Astrocyte of the spinal cord (primary cell): Measurements from ENCODE around the gene OLAH.
A peak's percentile ranks its signal among the peaks of the same experiment; 100 is the strongest.

Source experiments
- DNase-seq: peaks from one replicate; pipeline ENCODE4 v3.0.0; 2011; ENCODE audit warnings: low read depth, low spot score
- H3K4me3 ChIP-seq: 2 replicates; pipeline ENCODE4 v1.5.1; 2011; ENCODE audit warnings: low read depth, mild to moderate bottlenecking, low read length, moderate library complexity
- in situ Hi-C: cut with HindIII; loops from 2 replicates; pipeline ENCODE4 v1.10.0; 2017; ENCODE audit warnings: low sequenced_read_pairs
- TF ChIP-seq, protein P1 (sequence below): IDR thresholded peaks from 2 replicates; pipeline ENCODE4 v1.5.1; 2012; ENCODE audit warnings: low read depth, mild to moderate bottlenecking, low read length, inconsistent platforms

OLAH gene

GRCh38 chr10:15052121-15052520 lies 8.4 kb downstream of the OLAH start:
- in situ Hi-C loops, result no loop called here
- DNase-seq, result peak; percentile 65
- no peak overlapping the region for H3K4me3 ChIP-seq
- TF ChIP-seq, protein P1, sequence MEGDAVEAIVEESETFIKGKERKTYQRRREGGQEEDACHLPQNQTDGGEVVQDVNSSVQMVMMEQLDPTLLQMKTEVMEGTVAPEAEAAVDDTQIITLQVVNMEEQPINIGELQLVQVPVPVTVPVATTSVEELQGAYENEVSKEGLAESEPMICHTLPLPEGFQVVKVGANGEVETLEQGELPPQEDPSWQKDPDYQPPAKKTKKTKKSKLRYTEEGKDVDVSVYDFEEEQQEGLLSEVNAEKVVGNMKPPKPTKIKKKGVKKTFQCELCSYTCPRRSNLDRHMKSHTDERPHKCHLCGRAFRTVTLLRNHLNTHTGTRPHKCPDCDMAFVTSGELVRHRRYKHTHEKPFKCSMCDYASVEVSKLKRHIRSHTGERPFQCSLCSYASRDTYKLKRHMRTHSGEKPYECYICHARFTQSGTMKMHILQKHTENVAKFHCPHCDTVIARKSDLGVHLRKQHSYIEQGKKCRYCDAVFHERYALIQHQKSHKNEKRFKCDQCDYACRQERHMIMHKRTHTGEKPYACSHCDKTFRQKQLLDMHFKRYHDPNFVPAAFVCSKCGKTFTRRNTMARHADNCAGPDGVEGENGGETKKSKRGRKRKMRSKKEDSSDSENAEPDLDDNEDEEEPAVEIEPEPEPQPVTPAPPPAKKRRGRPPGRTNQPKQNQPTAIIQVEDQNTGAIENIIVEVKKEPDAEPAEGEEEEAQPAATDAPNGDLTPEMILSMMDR, result no peak

DNA sequence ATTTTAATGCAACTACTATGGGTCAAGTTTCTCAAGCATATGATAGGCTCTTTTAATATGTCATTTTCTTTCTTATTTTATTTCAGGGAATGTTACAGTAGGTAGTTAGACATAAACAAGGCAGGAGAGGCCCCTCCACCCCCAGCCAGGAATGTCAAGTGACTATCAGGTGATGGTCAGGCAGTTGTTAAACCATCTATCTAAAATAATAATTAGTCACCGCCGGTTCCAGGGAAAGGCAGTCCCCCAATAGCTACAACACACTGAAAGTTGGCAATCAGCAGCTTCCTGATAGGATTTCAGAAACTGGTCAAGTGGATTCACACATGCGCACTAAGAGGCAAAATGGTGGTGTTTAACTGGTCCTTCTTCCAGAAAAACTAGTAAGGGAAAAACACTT lies 9.3 kb downstream of the OLAH start:
- no peak for DNase-seq
- TF ChIP-seq, protein P1, result no peak
- in situ Hi-C loops, result no loop called here
- no peak overlapping the region for H3K4me3 ChIP-seq

GRCh38 chr10:15058689-15059088 lies 14.9 kb downstream of the OLAH start:
- in situ Hi-C loops, result no loop called here
- no peak for DNase-seq
- TF ChIP-seq, protein P1, result no peak
- H3K4me3 ChIP-seq, result no peak overlapping the region

DNA sequence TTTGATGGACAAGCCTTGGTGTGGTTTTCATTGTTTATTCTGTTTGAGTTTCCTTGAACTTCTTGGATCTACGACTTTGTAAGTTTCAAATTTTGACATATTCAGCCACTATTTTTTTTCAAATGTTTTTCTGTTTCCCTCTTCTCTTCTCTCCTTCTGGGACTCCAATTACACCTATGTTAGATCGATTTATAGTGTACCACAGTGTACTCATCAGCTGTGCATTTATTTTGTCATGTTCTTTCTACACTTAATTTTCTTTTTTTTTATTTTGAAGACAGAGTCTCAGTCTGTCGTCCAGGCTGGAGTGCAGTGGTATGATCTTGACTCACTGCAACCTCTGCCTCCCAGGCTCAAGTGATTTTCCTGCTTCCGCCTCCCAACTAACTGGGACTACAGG lies 16.2 kb downstream of the OLAH start:
- TF ChIP-seq, protein P1, result no peak
- no peak for DNase-seq
- H3K4me3 ChIP-seq, result no peak overlapping the region
- in situ Hi-C loops, result no loop called here

DNA sequence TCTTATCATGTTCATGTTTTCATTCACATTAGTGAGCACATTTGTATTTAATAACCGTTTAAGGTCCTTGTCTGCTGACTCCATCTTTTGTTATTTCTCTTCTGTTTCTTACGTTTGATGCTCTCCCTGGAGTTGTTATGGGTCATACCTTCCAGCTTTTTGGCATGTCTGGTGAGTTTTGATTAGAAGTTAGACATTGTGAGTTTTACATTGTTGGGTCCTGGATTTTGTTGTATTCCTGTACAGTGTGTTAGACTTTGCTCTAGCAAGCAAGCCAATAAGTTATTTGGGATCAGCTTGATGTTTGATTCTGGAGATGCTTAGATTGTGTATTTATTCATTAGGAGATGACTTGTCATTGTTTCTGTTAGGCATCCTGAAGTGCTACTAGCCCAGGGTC lies 16.9 kb downstream of the OLAH start:
- no peak for DNase-seq
- H3K4me3 ChIP-seq, result no peak overlapping the region
- TF ChIP-seq, protein P1, result no peak
- in situ Hi-C loops, result no loop called here

- in situ Hi-C loops, result no loop called here
- TF ChIP-seq, protein P1, result no peak
- H3K4me3 ChIP-seq, result no peak overlapping the region
- DNase-seq, result no peak
These were observed 23.4 kb downstream of the OLAH start for GRCh38 chr10:15067154-15067553.

DNA sequence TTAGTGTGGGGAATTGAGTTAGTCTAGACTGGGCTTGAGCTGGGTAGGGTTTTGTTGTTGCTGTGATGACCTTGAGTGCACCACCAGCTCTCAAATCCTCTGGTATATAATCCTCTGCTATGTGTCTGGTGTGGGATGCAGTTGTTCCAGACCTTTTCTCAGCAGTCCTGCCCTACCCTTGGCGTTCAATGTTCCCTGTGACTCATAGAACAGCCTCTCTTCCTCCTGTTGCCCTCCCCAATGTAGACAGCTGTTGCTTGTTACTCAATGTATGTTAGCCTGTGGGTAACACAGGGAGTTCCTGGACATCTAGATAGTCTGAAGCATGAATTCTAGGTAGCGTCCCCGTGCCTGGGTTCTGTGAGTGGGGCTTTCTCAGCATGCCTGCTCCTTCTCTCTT lies 25.1 kb downstream of the OLAH start:
- H3K4me3 ChIP-seq, result no peak overlapping the region
- TF ChIP-seq, protein P1, result no peak
- in situ Hi-C loops, result no loop called here
- peak; percentile 61 for DNase-seq
